HUES48 (cell line): ENCODE data around the gene LARP1.
"Not testable (repeated sequence)": the region's sequence is repeated elsewhere in the genome, so short reads cannot be mapped to it uniquely, and the experiment has no call there.

Source experiments
- H3K27ac ChIP-seq: one replicate; pipeline ENCODE4 v1.7.0; 2013; ENCODE audit warnings: low read depth, low read length, inconsistent platforms
- H3K27me3 ChIP-seq: 2 replicates; pipeline ENCODE4 v1.6.1; 2013; ENCODE audit warnings: mild to moderate bottlenecking, low read length; ENCODE audit not compliant: control insufficient read depth, insufficient read depth
- H3K36me3 ChIP-seq: 2 replicates; pipeline ENCODE4 v1.6.1; 2013; ENCODE audit warnings: low read length; ENCODE audit not compliant: control insufficient read depth, insufficient read depth
- H3K4me1 ChIP-seq: 2 replicates; pipeline ENCODE4 v1.6.1; 2013; ENCODE audit warnings: mild to moderate bottlenecking, low read length; ENCODE audit not compliant: control insufficient read depth, insufficient read depth
- H3K4me3 ChIP-seq: 2 replicates; pipeline ENCODE4 v1.5.1; 2013; ENCODE audit warnings: mild to moderate bottlenecking, low read depth, low read length
- H3K9ac ChIP-seq: 2 replicates; pipeline ENCODE4 v1.6.1; 2013; ENCODE audit warnings: mild to moderate bottlenecking, low read depth, low read length, moderate library complexity
- H3K9me3 ChIP-seq: 2 replicates; pipeline ENCODE4 v1.6.1; 2013; ENCODE audit warnings: low read length; ENCODE audit not compliant: control insufficient read depth, insufficient read depth

LARP1 gene

GRCh38 chr5:154735362-154735761 is 19.8 kb upstream of the LARP1 start:
- H3K27ac ChIP-seq, H3K27me3 ChIP-seq, H3K36me3 ChIP-seq, H3K9me3 ChIP-seq, H3K4me1 ChIP-seq, H3K4me3 ChIP-seq, H3K9ac ChIP-seq: not testable (repeated sequence)

GRCh38 chr5:154736372-154736771 is 18.8 kb upstream of the LARP1 start:
- not testable (repeated sequence) for H3K4me1 ChIP-seq, H3K9ac ChIP-seq, H3K36me3 ChIP-seq, H3K4me3 ChIP-seq, H3K27ac ChIP-seq, H3K27me3 ChIP-seq, H3K9me3 ChIP-seq

- no peak overlapping the region for H3K27ac ChIP-seq
- no peak overlapping the region for H3K4me3 ChIP-seq
- no peaks in the 10 kb centered on the region for H3K4me1 ChIP-seq
- no peak overlapping the region for H3K9ac ChIP-seq
- H3K27me3 ChIP-seq: no peaks in the 10 kb centered on the region
- H3K36me3 ChIP-seq: peaks cover 6% of the 10 kb centered on the region; the same call in 1 of the 2 replicates
- H3K9me3 ChIP-seq: no peaks in the 10 kb centered on the region
Measured at GRCh38 chr5:154737667-154738320, 17.4 kb upstream of the LARP1 start.

- H3K9me3 ChIP-seq: no peaks in the 10 kb centered on the region
- H3K9ac ChIP-seq: no peak overlapping the region
- H3K36me3 ChIP-seq: peaks cover 6% of the 10 kb centered on the region; the same call in 1 of the 2 replicates
- H3K27me3 ChIP-seq: no peaks in the 10 kb centered on the region
- H3K4me3 ChIP-seq: no peak overlapping the region
- no peak overlapping the region for H3K27ac ChIP-seq
- peaks cover 4% of the 10 kb centered on the region; the same call in 1 of the 2 replicates for H3K4me1 ChIP-seq
Measured at GRCh38 chr5:154740483-154740882, 14.7 kb upstream of the LARP1 start.

- peaks cover 4% of the 10 kb centered on the region; the same call in 1 of the 2 replicates for H3K4me1 ChIP-seq
- no peak overlapping the region for H3K27ac ChIP-seq
- 0 out of 2 replicates have a peak, but pooled peaks cover 6% of the 10 kb centered on the region for H3K36me3 ChIP-seq
- no peaks in the 10 kb centered on the region for H3K27me3 ChIP-seq
- no peaks in the 10 kb centered on the region for H3K9me3 ChIP-seq
- H3K9ac ChIP-seq: no peak overlapping the region
- H3K4me3 ChIP-seq: no peak overlapping the region
Measured at GRCh38 chr5:154740957-154741356, 14.2 kb upstream of the LARP1 start.

GRCh38 chr5:154741415-154741814 is 13.8 kb upstream of the LARP1 start:
- H3K9me3 ChIP-seq: no peaks in the 10 kb centered on the region
- H3K27ac ChIP-seq: no peak overlapping the region
- H3K36me3 ChIP-seq: 0 out of 2 replicates have a peak, but pooled peaks cover 6% of the 10 kb centered on the region
- peaks cover 4% of the 10 kb centered on the region; the same call in 1 of the 2 replicates for H3K4me1 ChIP-seq
- no peaks in the 10 kb centered on the region for H3K27me3 ChIP-seq
- H3K9ac ChIP-seq: no peak overlapping the region
- H3K4me3 ChIP-seq: no peak overlapping the region

GRCh38 chr5:154743812-154744211 is 11.4 kb upstream of the LARP1 start:
- Histone ChIP-seq H3K4me1 (peaks cover 4% of the 10 kb centered on the region; the same call in 1 of the 2 replicates), H3K4me3 (no peak overlapping the region), H3K27me3 (no peaks in the 10 kb centered on the region)

GRCh38 chr5:154745349-154745748 is 9.8 kb upstream of the LARP1 start:
- Histone ChIP-seq H3K4me3 (no peak overlapping the region), H3K4me1 (peaks cover 12% of the 10 kb centered on the region; the same call in 1 of the 2 replicates), H3K36me3 (no peaks in the 10 kb centered on the region), H3K27ac (no peak overlapping the region), H3K9me3 (no peaks in the 10 kb centered on the region), H3K27me3 (no peaks in the 10 kb centered on the region), H3K9ac (no peak overlapping the region)

More at GRCh38 chr5:154743812-154744211, 11.4 kb upstream of the LARP1 start:
- no peaks in the 10 kb centered on the region for H3K9me3 ChIP-seq
- no peak overlapping the region for H3K9ac ChIP-seq
- H3K27ac ChIP-seq: no peak overlapping the region
- 0 out of 2 replicates have a peak, but pooled peaks cover 6% of the 10 kb centered on the region for H3K36me3 ChIP-seq

- Histone ChIP-seq H3K27me3 (no peaks in the 10 kb centered on the region), H3K36me3 (no peaks in the 10 kb centered on the region), H3K4me1 (peaks cover 24% of the 10 kb centered on the region), H3K9ac (no peak overlapping the region), H3K27ac (no peak overlapping the region), H3K9me3 (no peaks in the 10 kb centered on the region), H3K4me3 (no peak overlapping the region)
Measured at GRCh38 chr5:154749491-154749890, 5.7 kb upstream of the LARP1 start.

GRCh38 chr5:154750641-154751040 is 4.5 kb upstream of the LARP1 start:
- H3K27me3 ChIP-seq, H3K4me3 ChIP-seq, H3K27ac ChIP-seq, H3K36me3 ChIP-seq, H3K9me3 ChIP-seq, H3K9ac ChIP-seq: not testable (repeated sequence)
- H3K4me1 ChIP-seq: peaks cover 26% of the 10 kb centered on the region

- H3K9me3 ChIP-seq: no peaks in the 10 kb centered on the region
- H3K27ac ChIP-seq: no peak overlapping the region
- H3K4me3 ChIP-seq: no peak overlapping the region
- H3K9ac ChIP-seq: no peak overlapping the region
- peaks cover 26% of the 10 kb centered on the region for H3K4me1 ChIP-seq
- H3K36me3 ChIP-seq: no peaks in the 10 kb centered on the region
- no peaks in the 10 kb centered on the region for H3K27me3 ChIP-seq
Measured at GRCh38 chr5:154751854-154752253, 3.3 kb upstream of the LARP1 start.
